Skeletal muscle cell (primary cell): Measurements from ENCODE around the gene NPB.

Source experiments
- DNase-seq: peaks from one replicate; pipeline ENCODE4 v3.0.0-alpha.2; 2010; ENCODE audit warnings: low read depth
- H3K4me3 ChIP-seq: 2 replicates; pipeline ENCODE4 v1.5.1; 2011; ENCODE audit warnings: low read depth, mild to moderate bottlenecking, control low read depth, low read length, moderate library complexity

The NPB gene

GRCh38 chr17:81902023-81902652, at the start of gene NPB:
NPB (plus strand) TSS chr17:81902238; CDS start chr17:81902278, 40 bp downstream.
- DNase-seq, result no peak
- peak within 1 kb of the TSS; percentile 42 for H3K4me3 ChIP-seq

DNA sequence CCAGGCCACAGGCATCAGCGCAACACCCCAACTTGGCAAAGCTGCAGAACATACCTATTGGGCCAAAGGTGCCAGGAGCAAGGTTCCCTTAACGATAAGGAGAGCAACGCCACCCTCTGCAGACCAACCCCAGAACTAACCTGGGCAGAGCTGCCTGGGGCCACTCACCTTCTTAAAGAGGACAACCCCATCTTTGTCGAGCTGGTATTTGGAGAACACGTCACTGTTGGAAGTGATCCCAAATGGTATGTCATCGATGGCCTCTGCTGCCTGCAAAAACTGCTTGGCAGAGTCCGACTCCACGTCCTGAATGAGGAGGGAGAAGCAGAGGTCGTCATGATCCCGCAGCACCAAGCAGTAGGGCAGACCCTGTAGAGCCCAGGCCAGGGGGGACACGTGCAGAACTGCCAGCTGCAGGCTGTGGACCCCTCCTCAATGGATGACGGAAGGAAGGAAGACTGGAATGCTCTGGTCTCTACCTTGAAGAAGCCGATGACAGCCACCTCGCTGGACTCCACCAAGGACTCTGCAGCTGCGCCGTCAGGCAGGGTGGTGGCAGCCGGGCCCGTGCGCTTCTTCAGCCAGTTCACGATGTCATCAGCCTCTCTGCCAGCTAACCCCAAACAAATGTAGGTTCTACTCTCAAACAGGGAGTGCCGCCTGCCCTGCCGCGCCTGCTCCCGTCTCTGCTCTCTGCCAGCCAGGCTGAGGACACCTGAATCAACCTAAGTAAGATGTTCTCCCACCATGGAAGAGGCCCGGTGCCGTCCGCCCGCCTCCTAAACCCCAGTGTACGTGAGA, 46.9 kb upstream of the NPB start:
- DNase-seq, result no peak
- no peak overlapping the region for H3K4me3 ChIP-seq

DNA sequence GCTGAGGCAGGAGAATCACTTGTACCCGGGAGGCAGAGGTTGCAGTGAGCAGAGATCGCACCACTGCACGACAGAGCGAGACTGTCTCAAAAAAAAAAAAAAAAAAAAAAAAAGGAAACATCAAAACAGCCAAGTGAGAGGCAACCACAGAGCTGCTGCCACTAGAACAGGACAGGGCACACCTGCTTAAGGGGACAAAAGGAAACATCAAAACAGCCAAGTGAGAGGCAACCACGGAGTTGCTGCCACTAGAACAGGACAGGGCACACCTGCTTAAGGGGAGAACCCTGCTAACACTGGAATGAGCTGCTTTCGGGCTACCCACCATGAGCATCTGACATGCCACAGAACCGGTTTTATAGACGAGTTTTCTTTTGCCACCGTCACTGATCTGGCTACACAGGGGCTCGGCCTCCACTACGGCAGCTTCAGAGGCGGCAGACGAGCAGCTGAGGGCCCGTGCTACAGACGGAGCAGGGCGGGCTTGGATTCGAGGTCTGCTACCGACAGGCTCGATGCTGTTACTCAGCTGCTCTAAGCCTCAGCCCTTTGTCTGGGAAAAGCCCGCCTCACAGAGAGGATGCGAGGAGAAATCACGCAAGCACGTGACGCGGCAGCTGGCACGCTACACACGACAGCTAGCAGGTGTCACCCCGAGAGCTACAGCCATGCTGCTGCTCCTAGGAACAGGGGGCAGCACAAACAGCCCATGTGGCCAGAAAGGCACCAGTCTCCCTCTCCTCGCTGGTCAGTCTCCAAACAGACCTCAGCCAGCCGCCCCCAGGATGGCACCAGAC, 43.7 kb upstream of the NPB start:
- H3K4me3 ChIP-seq, result peak overlapping the region; percentile 93
- no peak for DNase-seq

DNA sequence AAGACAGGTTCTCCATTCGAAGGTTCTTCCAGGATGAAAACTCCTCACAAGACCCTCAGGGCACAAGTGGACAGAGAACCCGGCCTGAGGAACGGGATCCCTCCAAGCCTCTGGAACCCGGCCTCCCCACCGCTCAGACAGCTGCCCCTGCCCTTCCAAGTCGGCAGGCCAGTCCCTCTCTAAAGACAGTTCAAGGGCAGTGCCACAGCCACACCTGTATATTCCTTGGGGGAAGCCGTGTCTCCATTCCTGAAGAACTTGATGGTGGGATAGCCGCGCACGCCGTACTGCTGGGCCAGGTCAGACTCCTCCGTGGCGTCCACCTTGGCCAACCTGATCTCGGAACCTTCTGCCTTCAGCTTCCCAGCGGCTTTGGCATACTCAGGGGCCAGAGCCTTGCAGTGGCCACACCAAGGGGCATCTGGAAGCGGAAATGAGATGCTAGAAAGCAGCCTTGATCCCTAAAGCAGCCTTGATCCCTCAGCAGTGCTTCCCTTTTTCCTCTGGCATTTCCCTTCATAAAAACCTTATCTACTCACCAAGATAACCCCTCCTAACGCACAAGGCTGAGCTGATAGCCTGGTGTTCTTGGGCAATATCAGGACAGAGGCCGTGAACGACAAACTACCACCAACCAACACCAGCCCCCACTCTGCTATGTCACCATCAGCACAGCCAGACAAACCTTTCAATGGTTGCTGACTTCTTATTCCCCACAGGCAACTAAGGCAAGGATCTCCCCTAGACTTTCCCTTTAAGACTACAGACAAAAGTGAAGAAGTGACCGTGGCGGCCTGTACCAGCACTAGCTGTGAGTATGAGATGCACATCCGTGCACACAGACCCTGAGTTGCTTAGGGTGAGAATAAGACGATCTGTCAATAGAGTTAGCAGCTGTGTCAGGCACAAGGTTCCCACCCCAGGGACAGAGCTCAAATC, 42.8 kb upstream of the NPB start:
- peak overlapping the region; percentile 93 for H3K4me3 ChIP-seq
- DNase-seq, result no peak

DNA sequence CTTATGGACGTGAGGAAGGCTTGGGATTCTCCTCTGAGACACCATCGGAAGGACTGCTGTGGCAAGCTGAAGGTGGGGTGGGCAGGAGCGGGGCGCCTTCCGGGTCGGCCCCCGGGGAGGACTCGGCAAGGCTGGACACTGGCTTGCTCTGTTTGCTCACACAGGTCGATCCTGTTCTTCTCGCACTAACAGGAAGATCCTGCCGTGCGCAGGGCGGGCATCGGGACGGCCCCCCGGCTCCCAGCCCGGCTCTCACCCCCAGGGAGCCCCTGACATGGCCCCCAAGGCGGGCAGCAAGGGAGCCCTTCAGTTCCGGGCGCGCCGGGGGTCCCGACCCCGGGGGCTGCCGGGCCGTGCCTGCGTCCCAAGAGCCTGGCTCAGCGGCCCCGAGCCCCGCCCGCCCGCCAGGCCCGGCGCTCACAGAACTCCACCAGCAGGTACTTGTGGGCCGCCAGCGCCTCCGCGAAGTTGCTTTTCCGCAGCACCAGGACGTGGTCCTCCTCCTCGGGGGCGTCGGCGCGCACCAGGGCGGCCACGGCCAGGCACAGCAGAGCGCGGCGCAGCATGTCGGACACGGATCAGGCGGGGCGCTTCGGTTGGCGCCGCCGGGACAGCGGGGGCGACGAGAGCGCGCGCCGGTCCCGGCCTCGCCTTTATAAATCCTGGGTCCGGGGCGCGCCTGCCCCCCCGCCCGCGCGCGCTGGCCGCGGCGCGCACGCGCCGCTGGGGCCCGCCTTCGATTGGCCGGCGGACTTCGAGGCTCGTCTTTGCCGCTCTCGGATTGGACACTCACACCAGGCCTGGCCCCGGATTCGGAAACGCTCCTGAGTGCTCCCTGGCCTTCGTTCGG, 41.9 kb upstream of the NPB start, which contains the start of gene P4HB:
Gene P4HB (minus strand): TSS at position 630 of the 850 bp plus-strand sequence. CDS start 64 bp downstream, at position 566.
- H3K4me3 ChIP-seq, result peak within 1 kb of the TSS; percentile 93
- no peak for DNase-seq

GRCh38 chr17:81860756-81861568, 41.1 kb upstream of the NPB start:
- DNase-seq, result peak; percentile 100
- H3K4me3 ChIP-seq, result peak overlapping the region; percentile 66

DNA sequence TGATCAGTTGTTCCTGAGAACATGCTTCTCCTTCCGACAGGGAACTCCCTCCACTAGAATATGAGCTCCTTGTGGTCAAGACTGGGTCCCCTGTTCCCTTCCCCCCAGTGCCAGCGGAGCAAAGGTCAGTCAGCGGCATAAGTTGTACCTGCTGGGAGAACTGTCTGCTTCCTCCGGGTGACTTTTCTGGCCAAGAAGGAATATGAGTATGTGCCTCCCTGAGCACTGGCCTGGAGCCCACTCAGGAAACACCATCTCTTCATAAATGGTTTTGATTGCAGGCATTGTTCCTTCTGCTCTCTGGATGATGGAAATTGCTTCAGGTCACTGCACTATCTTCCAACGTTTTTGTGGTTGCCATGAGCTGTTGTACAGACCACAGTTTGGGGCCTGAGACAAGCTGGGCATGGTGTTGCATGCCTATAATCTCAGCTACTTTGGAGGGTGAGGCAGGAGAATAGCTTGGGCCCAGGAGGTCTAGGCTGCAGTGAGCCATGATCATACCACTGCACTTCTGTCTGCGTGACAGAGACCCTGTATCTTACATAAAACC, 38.8 kb upstream of the NPB start:
- no peak for DNase-seq
- H3K4me3 ChIP-seq, result no peak overlapping the region

DNA sequence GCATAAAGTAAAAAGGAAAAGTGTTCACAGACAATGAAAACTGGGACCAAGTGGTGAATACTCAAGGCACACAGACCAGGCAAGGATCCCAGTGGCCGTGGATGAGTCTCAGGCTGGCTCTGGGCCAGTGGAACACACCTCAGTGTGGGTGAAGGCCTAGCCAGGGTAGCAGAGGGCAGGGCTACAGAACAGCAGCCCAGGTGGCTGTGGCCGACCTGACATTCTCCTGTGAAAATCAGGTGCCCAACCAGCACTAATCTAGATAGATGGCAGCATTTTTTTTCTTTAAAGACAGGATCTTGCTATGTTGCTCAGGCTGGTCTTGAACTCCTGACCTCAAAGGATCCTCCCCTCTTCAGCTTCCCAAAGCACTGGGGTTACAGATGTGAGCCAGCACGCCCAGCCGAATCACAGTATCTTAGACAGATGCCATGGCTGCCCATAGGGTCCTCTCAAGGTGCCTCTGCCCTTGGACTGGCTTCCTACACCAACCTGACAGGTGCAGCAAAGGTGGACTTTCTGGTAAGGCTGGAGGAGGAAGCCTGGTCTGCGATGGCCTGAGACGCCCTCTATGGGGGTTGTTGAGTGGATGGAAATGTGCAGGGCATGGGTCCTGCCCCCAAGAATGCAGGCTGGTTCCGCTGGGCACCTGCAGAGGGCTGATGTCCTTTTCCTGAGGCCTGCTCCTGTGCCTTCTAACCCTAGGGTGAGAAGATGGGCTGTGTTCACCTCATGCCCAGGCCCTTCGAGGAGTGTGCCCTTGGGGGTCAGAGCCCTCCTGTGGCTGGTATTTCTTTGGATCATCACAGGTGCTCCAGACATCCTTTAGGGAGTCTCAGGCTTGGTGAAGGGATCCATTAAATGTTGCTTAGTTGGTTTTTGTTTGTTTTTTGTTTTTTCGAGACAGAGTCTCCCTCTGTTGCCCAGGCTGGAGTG, 37.9 kb upstream of the NPB start:
- H3K4me3 ChIP-seq, result no peak overlapping the region
- DNase-seq, result no peak

DNA sequence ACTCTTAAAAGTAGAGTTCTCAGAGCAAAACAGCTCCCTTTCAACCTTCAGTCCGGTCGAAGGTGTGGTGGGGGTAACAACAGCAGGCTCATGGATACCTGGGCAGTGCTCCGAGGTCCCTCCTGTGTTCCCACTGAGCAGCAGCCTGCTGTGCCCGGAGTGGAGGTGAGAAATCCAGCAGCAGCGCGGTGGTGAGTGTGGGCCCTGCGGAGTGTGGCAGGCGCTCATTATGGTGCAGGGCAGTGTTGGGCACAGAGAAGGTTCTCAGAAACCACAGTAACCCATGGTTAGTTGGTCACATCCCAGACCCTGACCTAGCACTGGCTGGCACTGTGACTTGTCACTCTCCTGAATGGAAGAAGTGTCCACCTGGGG, 36.7 kb upstream of the NPB start:
- no peak for DNase-seq
- H3K4me3 ChIP-seq, result no peak overlapping the region

- DNase-seq, result no peak
- H3K4me3 ChIP-seq, result no peak overlapping the region
Measured at GRCh38 chr17:81865733-81866439, 36.2 kb upstream of the NPB start.

DNA sequence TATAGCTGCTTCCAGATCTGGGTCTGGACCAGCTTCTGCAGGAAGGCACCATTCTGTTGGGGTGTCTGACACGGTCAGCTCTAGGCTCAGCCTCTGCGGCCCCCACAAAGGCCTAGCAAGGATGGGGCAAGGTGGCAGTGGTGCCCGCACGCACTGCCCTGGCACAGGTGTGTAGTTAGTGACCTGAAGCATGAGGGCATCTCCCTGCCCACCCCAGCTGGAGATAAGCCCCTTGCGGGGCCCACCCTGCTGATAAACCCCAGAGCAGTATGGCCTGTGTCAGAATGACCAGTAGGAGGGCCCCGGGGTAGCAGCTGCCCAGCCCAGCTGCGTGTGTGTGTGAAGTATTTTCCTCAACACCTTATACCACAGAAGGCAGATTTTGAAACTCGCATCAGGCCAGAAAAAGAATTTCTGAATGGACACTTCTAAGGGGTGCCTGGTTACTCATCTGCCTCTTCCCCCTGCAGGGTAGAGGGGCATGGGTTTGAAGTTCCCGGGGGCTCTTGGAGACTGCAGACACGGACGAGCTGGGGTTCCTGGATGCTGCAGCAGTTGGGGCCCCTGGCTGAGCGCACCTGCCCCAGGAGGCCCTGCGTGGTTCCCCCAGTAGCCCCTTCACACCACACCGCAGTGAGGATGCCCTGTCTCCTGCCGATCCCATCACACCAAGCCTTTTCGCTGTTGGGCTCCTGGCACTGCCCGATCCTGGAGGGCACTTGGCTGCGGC, 35.4 kb upstream of the NPB start:
- DNase-seq, result no peak
- H3K4me3 ChIP-seq, result no peak overlapping the region

DNA sequence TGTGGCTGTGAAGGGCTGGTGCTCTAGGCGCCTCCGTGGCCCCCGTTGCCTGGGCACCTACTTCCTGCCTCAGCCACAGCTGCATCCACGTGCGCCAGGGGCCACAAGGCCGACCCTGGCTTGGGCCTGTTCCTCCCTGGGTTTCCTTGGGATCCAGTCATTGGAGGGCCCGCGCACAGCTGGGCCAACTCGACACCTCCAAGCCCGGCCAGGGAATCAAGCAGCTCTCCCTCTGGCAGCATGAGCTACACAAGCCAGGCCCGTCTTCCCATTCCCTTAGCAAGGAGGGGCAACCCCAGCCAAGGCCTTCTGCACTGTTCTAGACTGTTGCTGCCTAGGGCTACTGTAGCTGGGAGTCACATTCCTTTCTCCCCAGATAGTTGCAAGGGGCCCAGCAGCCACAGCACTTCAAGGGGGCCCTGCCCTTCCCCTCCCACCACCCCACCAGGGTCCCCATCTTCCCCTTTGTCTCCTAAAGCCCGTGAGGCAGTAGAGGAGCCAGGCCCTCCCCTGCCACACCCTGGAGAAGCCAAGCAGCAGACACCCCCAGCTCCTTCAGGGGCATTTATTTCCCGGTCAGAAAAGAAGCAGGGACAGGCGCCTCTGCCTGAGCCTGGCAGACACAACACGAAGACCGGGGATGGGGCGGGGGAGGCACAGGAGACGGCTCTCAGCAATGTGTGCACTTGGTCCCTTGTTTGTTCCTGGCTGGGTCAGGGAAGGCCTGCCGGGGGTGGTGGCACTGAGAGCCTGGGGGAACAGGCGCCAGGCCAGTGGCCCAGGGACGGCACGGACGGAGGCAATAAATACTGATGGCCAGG, 34.7 kb upstream of the NPB start:
- no peak for DNase-seq

GRCh38 chr17:81867991-81868673, 33.9 kb upstream of the NPB start:
- no peak for DNase-seq
- no peak overlapping the region for H3K4me3 ChIP-seq

More for the DNA sequence above, 34.7 kb upstream of the NPB start:
- H3K4me3 ChIP-seq, result no peak overlapping the region
